Lung microvascular endothelial cell (primary cell): ENCODE measurements around the gene USP9X. TPM values are rescaled to one million over a fixed set of nuclear protein-coding genes. Genes with fewer than 3 reads are reported as not detected.
"Not testable (repeated sequence)": the region's sequence is repeated elsewhere in the genome, so short reads cannot be mapped to it uniquely, and the experiment has no call there.

Experiments
- DNase-seq, 2 donors: peaks; one replicate each; pipeline versions ENCODE4 v3.0.0 to v3.0.0-alpha.2; 2010; ENCODE audit warnings: low read depth in 2 of 2
- total RNA-seq: library from RNA; depleted of rRNA; stranded (reverse); fragments of >200 nt; gene quantifications from 2 replicates; pipeline ENCODE4 v1.2.1, GENCODE V29; 2014

Gene USP9X
- total RNA-seq, 1 donor from 2014 or later: 112 TPM

DNA sequence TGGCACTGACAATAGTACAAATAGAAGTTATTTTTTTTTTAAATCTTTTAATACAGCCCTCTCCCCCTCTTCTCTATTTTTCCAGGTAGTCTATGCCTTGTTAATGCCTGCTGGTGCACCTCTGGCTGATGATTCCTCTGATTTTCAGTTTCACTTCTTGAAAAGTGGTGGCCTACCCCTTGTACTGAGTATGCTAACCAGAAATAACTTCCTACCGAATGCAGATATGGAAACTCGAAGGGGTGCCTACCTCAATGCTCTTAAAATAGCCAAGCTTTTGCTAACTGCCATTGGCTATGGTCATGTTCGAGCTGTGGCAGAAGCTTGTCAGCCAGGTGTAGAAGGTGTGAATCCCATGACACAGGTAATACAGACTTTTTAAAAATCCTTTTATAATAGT, 99.1 kb downstream of the USP9X start:
- no peak for DNase-seq

DNA sequence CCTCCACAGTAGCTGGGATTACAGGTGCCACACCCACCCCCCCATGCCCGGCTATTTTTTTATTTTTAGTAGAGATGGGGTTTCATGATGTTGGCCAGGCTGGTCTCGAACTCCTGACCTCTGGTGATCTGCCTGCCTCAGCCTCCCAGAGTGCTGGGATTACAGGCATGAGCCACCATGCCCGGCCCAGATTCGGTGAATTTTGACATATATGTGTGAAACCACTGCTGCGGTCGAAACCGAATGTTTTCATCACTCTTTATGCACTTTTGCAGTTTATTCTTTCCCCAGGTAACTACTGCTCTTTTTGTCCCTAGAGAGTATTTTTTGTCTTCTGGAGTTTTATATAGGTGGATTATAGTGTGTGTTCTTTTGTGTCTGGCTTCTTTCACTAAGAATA, 101.7 kb downstream of the USP9X start:
- DNase-seq: not testable (repeated sequence)

GRCh38 chrX:41189156-41189555, 103.9 kb downstream of the USP9X start:
- DNase-seq: no peak

DNA sequence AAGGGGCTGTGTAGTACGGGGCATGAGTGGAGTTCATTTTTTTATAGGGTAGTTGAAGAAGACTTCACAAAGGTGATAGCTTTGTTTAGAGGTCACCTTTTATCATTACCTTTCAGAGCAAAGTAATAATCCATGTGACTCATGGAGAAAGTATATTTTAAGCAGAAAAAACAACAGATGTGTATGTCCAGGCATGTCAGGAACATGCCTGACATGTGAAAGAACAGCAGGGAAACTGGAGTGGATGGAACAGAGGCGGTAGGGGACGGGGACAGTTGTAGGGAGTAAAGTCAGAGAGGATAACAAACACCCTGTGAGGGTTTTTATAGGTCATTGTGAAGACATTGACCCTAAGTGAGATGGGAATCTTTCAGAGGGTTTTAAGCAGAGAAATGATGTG, 107.6 kb downstream of the USP9X start:
- no peak for DNase-seq

DNA sequence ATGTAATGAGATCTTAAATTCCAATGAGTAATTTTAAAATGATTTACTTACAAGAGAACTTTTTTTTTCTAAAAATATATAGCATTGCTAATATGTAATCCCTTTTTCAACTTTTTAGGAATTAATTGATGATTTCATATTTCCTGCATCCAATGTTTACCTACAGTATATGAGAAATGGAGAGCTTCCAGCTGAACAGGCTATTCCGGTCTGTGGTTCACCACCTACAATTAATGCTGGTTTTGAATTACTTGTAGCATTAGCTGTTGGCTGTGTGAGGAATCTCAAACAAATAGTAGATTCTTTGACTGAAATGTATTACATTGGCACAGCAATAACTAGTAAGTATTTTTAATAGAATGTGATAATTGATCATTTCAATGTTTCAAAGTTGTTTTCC, 113.2 kb downstream of the USP9X start:
- no peak for DNase-seq

DNA sequence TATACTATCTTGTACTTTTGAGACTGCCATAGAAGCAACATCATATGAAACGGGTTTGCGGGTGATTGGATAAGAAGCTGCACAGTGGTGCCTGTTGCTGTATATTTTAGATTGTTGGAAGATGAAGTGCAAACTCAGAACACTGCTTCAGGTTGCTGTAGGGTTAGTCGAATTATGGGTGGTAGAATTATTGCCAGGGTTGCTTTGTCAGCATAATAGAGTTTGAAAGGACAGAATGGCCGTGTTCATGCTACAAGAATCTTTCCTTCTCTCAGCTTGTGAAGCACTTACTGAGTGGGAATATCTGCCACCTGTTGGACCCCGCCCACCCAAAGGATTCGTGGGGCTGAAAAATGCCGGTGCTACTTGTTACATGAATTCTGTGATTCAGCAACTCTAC, 115.5 kb downstream of the USP9X start:
- DNase-seq: no peak

DNA sequence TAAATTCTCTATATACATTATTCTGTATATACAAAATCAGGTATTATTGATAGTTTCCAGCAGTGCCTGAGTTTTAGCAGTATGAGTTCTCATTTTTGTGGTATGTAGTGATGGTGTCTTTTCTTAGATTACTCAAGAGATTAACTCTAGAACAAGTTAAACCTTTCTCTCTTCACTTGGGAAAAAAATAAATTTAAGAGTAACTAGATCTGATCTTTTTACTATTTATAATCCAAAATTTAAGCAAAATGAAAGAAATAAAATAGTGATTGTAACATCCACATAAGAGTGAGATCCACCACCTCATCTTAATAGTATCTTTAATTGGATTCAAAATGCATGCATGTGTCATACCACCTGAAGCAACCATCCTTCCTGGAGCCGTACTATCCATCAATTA, 124.6 kb downstream of the USP9X start:
- DNase-seq: no peak

- no peak for DNase-seq
Measured at GRCh38 chrX:41224605-41225004, 139.4 kb downstream of the USP9X start.

DNA sequence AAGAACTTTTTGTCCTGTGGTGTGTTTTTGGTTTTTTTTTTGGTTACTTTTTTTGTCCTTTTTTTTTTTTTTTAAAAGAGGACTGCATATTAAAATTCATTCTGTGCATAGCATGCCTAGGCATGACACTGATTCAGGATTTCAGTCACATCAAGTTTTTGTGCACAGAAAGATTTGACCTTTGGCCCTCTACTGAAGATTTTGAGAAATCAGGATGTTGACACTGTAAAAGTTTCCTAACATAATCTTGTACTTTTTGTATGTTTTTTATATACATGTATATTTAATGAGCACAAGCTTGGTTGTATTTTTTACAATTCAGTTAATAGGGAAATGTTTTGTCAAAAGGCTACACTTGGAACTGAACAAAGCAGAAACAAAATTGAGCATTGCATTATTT, 148.7 kb downstream of the USP9X start:
- DNase-seq: peak in 1 of 2 donors; percentile 16

GRCh38 chrX:41234471-41234870, 149.2 kb downstream of the USP9X start:
- not testable (repeated sequence) for DNase-seq

DNA sequence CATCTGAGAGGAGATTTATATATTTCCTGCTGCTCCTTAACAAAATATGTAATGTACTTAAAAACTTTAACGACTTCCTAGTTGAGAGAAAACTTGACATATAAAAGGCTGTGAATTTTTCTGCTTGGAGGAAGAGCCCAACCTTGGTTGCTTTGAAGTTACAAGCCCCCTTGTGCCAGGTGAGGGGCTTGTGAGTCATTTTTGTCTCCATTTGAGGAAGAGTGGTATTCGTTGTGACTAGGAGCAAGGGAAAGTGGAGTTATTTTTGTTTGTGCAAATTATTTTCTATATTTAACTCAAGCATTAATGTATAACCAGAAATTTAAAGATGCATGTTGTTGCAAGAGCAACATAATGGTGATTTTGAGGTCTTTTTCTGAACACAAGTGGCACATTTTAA, 149.7 kb downstream of the USP9X start:
- DNase-seq: no peak

- peak; percentile 5 to 17 for DNase-seq
Measured at GRCh38 chrX:41236629-41237028, 151.4 kb downstream of the USP9X start.

GRCh38 chrX:41240509-41240908, 155.3 kb downstream of the USP9X start:
- DNase-seq: no peak

- DNase-seq: no peak
Measured at GRCh38 chrX:41241962-41242361, 156.7 kb downstream of the USP9X start.

DNA sequence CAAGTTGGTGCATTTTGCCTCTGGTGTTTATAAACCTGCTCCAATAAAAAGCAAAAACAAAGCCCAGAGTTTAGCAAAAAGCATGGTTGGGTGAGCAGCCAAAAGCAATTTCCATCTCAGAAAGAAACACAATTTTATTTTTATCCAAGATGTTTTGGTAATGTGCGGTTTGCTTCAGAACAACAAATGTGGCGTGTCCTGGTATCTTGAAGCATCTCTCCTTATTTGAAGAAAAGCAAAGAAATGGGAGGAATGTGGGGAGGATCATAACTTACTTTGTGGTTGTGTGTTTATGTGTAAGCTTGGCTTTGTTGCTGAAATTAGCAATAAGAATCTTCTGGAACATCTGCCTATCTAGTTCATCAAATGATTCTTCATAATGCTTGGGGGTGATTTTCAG, 160.4 kb downstream of the USP9X start:
- DNase-seq: no peak

- peak; percentile 77 to 82 for DNase-seq
Measured at GRCh38 chrX:41250867-41251266, 165.6 kb downstream of the USP9X start.

DNA sequence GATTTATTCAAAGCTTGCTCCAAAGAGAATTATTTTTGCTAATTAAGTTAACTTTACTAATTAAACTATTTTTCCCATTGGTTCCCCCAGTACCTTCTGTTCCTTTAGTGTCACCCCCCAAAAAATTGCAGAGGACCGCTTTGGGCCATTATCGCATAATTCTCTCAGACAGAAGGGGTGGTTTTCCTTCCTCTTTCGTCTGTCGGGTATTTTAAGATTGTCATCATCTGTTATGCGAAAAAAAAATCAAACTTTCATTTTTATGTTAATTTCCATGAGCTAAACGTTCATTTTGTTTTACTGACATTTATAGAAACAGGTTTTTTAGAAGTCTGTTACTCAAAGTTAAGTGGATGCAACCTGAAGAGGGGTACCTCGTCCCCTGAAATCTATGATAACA, 172.6 kb downstream of the USP9X start:
- no peak for DNase-seq

DNA sequence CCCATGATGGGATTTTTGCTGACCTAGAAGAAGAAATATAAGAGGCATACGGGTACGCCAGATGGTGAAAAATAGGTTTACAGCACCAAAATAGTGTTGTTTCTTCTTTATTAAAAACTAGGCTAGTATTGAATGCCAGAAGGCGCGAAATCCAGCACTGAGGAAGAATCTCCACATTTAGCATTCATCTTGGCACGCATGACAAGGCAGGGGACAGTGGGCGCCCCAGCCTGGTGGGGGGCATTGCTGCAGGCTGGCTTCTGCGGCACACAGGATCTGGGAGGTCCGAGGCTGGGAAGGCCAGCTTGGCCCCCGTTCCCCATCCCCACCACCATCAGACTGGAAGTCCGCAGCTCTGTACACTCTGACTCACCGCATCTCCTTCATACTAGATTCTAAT, 173.0 kb downstream of the USP9X start:
- no peak for DNase-seq

GRCh38 chrX:41258871-41259270, 173.6 kb downstream of the USP9X start:
- no peak for DNase-seq

DNA sequence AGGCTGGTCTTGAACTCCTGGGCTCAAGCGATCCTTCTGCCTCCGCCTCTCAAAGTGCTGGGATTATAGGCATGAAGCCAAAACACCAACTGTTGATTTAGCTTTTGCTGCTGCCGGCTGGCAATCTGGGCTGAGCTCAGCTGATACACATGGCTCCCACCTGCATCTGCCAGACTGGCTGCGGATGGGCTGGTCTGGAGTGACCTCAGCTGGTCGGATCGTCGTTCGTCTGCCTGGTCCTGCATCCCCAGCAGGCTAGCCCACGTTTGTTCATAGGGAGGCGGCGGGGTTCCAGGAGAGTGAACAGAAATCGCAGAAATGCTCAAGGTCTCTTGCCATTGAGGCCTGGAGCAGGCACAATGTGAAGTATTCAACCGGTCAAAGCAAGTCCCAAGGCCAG, 174.3 kb downstream of the USP9X start:
- no peak for DNase-seq

- DNase-seq: peak in 1 of 2 donors; percentile 77
Measured at GRCh38 chrX:41265615-41266014, 180.4 kb downstream of the USP9X start.

DNA sequence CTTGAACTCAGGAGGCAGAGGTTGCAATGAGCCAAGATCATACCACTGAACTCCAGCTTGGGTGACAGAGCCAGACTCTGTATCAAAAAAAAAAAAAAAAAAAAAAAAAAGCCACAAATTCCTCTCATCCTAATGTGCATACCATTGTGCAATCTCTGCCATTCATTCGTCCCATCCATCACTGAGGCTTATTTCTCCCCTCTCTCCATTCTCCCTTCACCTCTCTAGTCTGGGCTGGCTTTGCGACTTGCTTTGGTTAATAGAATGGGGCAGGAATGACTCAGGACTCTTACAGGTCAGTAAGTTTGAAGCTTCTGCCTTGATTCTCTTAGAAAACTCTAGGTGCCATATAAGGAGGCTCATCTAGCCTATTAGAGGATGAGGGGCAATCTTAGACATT, 188.4 kb downstream of the USP9X start:
- no peak for DNase-seq

GRCh38 chrX:41275661-41276609, 190.7 kb downstream of the USP9X start:
- peak; percentile 52 to 68 for DNase-seq
